Measurements from ENCODE around the gene ABT1. TPM values are rescaled to one million over a fixed set of nuclear protein-coding genes. Genes with fewer than 3 reads are reported as not detected.

Gene ABT1
- total RNA-seq, 1 experiment from 2014 or later: 18.8 TPM

GRCh38 chr6:26600759-26601158 is 4.0 kb downstream of the ABT1 start:
- DNase-seq: no peak
- CTCF ChIA-PET: no interaction called here
- TF ChIP-seq, protein P1, sequence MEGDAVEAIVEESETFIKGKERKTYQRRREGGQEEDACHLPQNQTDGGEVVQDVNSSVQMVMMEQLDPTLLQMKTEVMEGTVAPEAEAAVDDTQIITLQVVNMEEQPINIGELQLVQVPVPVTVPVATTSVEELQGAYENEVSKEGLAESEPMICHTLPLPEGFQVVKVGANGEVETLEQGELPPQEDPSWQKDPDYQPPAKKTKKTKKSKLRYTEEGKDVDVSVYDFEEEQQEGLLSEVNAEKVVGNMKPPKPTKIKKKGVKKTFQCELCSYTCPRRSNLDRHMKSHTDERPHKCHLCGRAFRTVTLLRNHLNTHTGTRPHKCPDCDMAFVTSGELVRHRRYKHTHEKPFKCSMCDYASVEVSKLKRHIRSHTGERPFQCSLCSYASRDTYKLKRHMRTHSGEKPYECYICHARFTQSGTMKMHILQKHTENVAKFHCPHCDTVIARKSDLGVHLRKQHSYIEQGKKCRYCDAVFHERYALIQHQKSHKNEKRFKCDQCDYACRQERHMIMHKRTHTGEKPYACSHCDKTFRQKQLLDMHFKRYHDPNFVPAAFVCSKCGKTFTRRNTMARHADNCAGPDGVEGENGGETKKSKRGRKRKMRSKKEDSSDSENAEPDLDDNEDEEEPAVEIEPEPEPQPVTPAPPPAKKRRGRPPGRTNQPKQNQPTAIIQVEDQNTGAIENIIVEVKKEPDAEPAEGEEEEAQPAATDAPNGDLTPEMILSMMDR (IDR thresholded peaks at IDR 0.05; ENCODE audit: unreplicated experiment): no peak
- Mint-ChIP-seq H3K4me1 (ENCODE audit: low read depth, unreplicated experiment) (peaks cover 9% of the 10 kb centered on the region), H3K27me3 (ENCODE audit: unreplicated experiment) (no peaks in the 10 kb centered on the region), H3K4me3 (ENCODE audit: low read depth, unreplicated experiment) (no peak overlapping the region), H3K27ac (ENCODE audit: unreplicated experiment) (no peak overlapping the region), H3K36me3 (ENCODE audit: insufficient read depth, unreplicated experiment) (no peaks in the 10 kb centered on the region), H3K9me3 (ENCODE audit: low read depth, unreplicated experiment) (no peaks in the 10 kb centered on the region)
- intact Hi-C loops (cut with micrococcal nuclease; ENCODE audit: unreplicated experiment): no loop called here
- no TSS peak for BruUV-seq (replicated peaks)

DNA sequence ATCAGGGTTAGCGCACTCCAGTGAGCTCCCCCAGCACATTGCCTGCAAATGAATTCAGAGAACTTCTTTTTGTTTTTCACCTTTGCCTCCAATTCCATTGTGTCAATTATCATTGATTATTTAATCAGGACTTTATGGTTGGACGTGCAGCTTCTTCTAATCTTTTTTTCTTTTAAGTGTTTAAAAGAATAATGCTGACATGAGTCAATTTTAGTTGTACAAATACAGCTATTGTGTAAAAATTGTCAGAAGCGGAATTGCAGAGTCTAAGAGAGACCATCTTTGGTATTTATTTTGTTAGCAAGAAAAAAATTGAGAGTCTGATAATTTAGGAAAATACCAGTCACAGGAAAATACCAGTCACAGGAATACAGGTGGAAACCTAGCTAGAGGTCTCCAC is 5.5 kb downstream of the ABT1 start:
- TF ChIP-seq, protein P1 (IDR thresholded peaks at IDR 0.05; ENCODE audit: unreplicated experiment): no peak
- Mint-ChIP-seq H3K4me3 (ENCODE audit: low read depth, unreplicated experiment) (no peak overlapping the region), H3K27me3 (ENCODE audit: unreplicated experiment) (no peaks in the 10 kb centered on the region), H3K4me1 (ENCODE audit: low read depth, unreplicated experiment) (peaks cover 9% of the 10 kb centered on the region), H3K27ac (ENCODE audit: unreplicated experiment) (no peak overlapping the region), H3K9me3 (ENCODE audit: low read depth, unreplicated experiment) (no peaks in the 10 kb centered on the region), H3K36me3 (ENCODE audit: insufficient read depth, unreplicated experiment) (no peaks in the 10 kb centered on the region)
- BruUV-seq (replicated peaks): no TSS peak
- intact Hi-C loops (cut with micrococcal nuclease; ENCODE audit: unreplicated experiment): no loop called here
- DNase-seq: no peak
- CTCF ChIA-PET: no interaction called here

- H3K9me3 Mint-ChIP-seq (ENCODE audit: low read depth, unreplicated experiment): no peaks in the 10 kb centered on the region
- CTCF ChIA-PET: no interaction called here
- no peak overlapping the region for H3K27ac Mint-ChIP-seq (ENCODE audit: unreplicated experiment)
- TF ChIP-seq, protein P1 (IDR thresholded peaks at IDR 0.05; ENCODE audit: unreplicated experiment): no peak
- peaks cover 7% of the 10 kb centered on the region for H3K4me1 Mint-ChIP-seq (ENCODE audit: low read depth, unreplicated experiment)
- DNase-seq: no peak
- no peaks in the 10 kb centered on the region for H3K36me3 Mint-ChIP-seq (ENCODE audit: insufficient read depth, unreplicated experiment)
- no TSS peak for BruUV-seq (replicated peaks)
- no peaks in the 10 kb centered on the region for H3K27me3 Mint-ChIP-seq (ENCODE audit: unreplicated experiment)
- intact Hi-C loops (cut with micrococcal nuclease; ENCODE audit: unreplicated experiment): no loop called here
- H3K4me3 Mint-ChIP-seq (ENCODE audit: low read depth, unreplicated experiment): no peak overlapping the region
These were observed 7.3 kb downstream of the ABT1 start for GRCh38 chr6:26604026-26604425.

DNA sequence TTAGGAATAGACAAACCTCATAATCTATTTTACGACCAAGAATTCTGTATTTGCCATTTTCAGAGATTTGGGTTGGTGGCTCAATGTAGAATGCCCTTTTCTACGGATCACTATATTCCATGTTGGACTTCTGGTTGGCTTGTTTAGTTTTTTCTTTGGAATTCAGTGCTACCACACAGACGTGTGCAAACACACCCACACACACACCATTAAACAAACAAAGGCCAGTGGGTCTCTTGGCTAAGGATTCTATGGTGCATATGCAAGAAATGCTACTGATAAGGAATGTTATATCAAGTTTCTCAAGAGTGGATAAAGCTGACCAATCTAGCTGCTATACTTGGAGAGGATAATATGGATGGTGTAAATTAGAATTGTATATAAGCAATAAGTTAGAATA is 8.0 kb downstream of the ABT1 start:
- intact Hi-C loops (cut with micrococcal nuclease; ENCODE audit: unreplicated experiment): no loop called here
- Mint-ChIP-seq H3K4me3 (ENCODE audit: low read depth, unreplicated experiment) (no peak overlapping the region), H3K27me3 (ENCODE audit: unreplicated experiment) (no peaks in the 10 kb centered on the region)

More for the DNA sequence above, 8.0 kb downstream of the ABT1 start:
- Mint-ChIP-seq H3K9me3 (ENCODE audit: low read depth, unreplicated experiment) (no peaks in the 10 kb centered on the region), H3K27ac (ENCODE audit: unreplicated experiment) (no peak overlapping the region), H3K36me3 (ENCODE audit: insufficient read depth, unreplicated experiment) (no peaks in the 10 kb centered on the region), H3K4me1 (ENCODE audit: low read depth, unreplicated experiment) (peaks cover 7% of the 10 kb centered on the region)
- no peak for DNase-seq
- CTCF ChIA-PET: no interaction called here
- no TSS peak for BruUV-seq (replicated peaks)
- TF ChIP-seq, protein P1 (IDR thresholded peaks at IDR 0.05; ENCODE audit: unreplicated experiment): no peak

All from Calu3 (cell line).